Neural cell (in vitro differentiated cells): ENCODE results near the gene HPRT1. TPM values are rescaled to one million over a fixed set of nuclear protein-coding genes. Genes with fewer than 3 reads are reported as not detected.

Experiments used
- H2AFZ ChIP-seq: fragments of 200-600, 300-800 bp; sonication (generic), shearing (Covaris generic); 2 replicates; pipeline ENCODE4 v1.6.0; 2014; ENCODE audit warnings: low read depth, mild to moderate bottlenecking, antibody characterized with exemption, low read length, moderate library complexity
- H3F3A ChIP-seq: fragments of 200-600 bp; shearing (Covaris generic); 2 replicates; pipeline ENCODE4 v1.6.1; 2016; ENCODE audit warnings: mild to moderate bottlenecking, moderate library complexity, mixed read lengths, antibody characterized with exemption, low read length; ENCODE audit not compliant: insufficient read depth, poor library complexity, severe bottlenecking
- H3K27ac ChIP-seq: fragments of 200-600, 300-800 bp; sonication (generic), shearing (Covaris generic); 2 replicates; pipeline ENCODE4 v1.5.1; 2014; ENCODE audit warnings: mild to moderate bottlenecking, low read length, moderate library complexity
- H3K27me3 ChIP-seq: fragments of 300-800, 200-600 bp; sonication (generic), shearing (Covaris generic); 2 replicates; pipeline ENCODE4 v1.6.0; 2014; ENCODE audit warnings: mild to moderate bottlenecking, low read depth, low read length, moderate library complexity; ENCODE audit not compliant: insufficient read depth
- H3K36me3 ChIP-seq: fragments of 300-800, 200-600 bp; sonication (generic), shearing (Covaris generic); 2 replicates; pipeline ENCODE4 v1.5.1; 2014; ENCODE audit warnings: mild to moderate bottlenecking, antibody characterized with exemption, low read length, moderate library complexity; ENCODE audit not compliant: insufficient read depth
- H3K4me2 ChIP-seq: fragments of 300-800, 200-600 bp; sonication (generic), shearing (Covaris generic); 2 replicates; pipeline ENCODE4 v1.6.0; 2014; ENCODE audit warnings: mild to moderate bottlenecking, low read length
- H3K4me3 ChIP-seq: fragments of 300-800, 200-600 bp; sonication (generic), shearing (Covaris generic); 2 replicates; pipeline ENCODE4 v1.5.1; 2014; ENCODE audit warnings: mild to moderate bottlenecking, low read length, moderate library complexity
- H3K79me2 ChIP-seq: fragments of 200-600 bp; shearing (Covaris generic); replicated peaks from 2 replicates; pipeline ENCODE4 v1.6.0; 2014; ENCODE audit warnings: mild to moderate bottlenecking, low read length, moderate library complexity; ENCODE audit not compliant: insufficient read depth
- H3K9ac ChIP-seq: fragments of 300-800, 200-600 bp; sonication (generic), shearing (Covaris generic); 2 replicates; pipeline ENCODE4 v1.6.1; 2016; ENCODE audit warnings: mild to moderate bottlenecking, low read length, mixed read lengths
- H3K9me2 ChIP-seq: fragments of 200-600 bp; shearing (Covaris generic); 2 replicates; pipeline ENCODE4 v1.6.1; 2016; ENCODE audit warnings: mild to moderate bottlenecking, low read length, mixed read lengths; ENCODE audit not compliant: insufficient read depth
- H3K9me3 ChIP-seq: fragments of 200-600, 300-800 bp; sonication (generic), shearing (Covaris generic); 2 replicates; pipeline ENCODE4 v1.6.1; 2016; ENCODE audit warnings: mild to moderate bottlenecking, mixed run types, low read length, moderate library complexity, mixed read lengths
- H4K20me1 ChIP-seq: fragments of 200-600 bp; shearing (Covaris generic); 2 replicates; pipeline ENCODE4 v1.6.1; 2016; ENCODE audit warnings: mild to moderate bottlenecking, mixed run types; ENCODE audit not compliant: insufficient read depth
- EP300 ChIP-seq: fragments of 450-650 bp; conservative IDR thresholded peaks from 2 replicates; pipeline ENCODE4 v1.6.1; 2014; ENCODE audit warnings: antibody characterized with exemption, mild to moderate bottlenecking, moderate library complexity; ENCODE audit not compliant: poor library complexity, severe bottlenecking
- EZH2 ChIP-seq: fragments of 200-600, 300-800 bp; shearing (Covaris generic), sonication (generic); IDR thresholded peaks from 2 replicates; pipeline ENCODE4 v1.6.1; 2014; ENCODE audit warnings: antibody characterized with exemption, low read length, borderline replicate concordance, mild to moderate bottlenecking; ENCODE audit not compliant: insufficient read depth, poor library complexity, severe bottlenecking
- MXI1 ChIP-seq: fragments of 450-650 bp; conservative IDR thresholded peaks from 2 replicates; pipeline ENCODE4 v1.6.1; 2014; ENCODE audit warnings: antibody characterized with exemption, mild to moderate bottlenecking; ENCODE audit not compliant: poor library complexity, severe bottlenecking
- POLR2AphosphoS5 ChIP-seq: IDR thresholded peaks from 2 replicates; pipeline ENCODE4 v1.6.1; 2012
- RAD21 ChIP-seq: fragments of 450-650 bp; conservative IDR thresholded peaks from 2 replicates; pipeline ENCODE4 v1.6.1; 2014; ENCODE audit warnings: antibody characterized with exemption, mild to moderate bottlenecking, moderate library complexity
- SMC3 ChIP-seq: fragments of 450-650 bp; conservative IDR thresholded peaks from 2 replicates; pipeline ENCODE4 v1.6.1; 2014; ENCODE audit warnings: antibody characterized with exemption, mild to moderate bottlenecking, moderate library complexity; ENCODE audit not compliant: poor library complexity
- TAF1 ChIP-seq: IDR thresholded peaks from 2 replicates; pipeline ENCODE4 v1.6.1; 2012; ENCODE audit warnings: low read depth
- polyA plus RNA-seq: library from polyadenylated mRNA; depleted of rRNA; stranded (reverse); fragments of >200 nt; gene quantifications from 2 replicates; pipeline ENCODE4 v1.2.3, GENCODE V29; 2014
- small RNA-seq, 3 experiments: library from RNA; depleted of rRNA; stranded (forward); fragments of <200 nt; gene quantifications; one replicate each; pipeline ENCODE3, GENCODE V24; 2012
- TF ChIP-seq, protein P1 (sequence below): IDR thresholded peaks from 2 replicates; pipeline ENCODE4 v1.6.1; 2012; ENCODE audit warnings: borderline replicate concordance
- TF ChIP-seq, protein P2 (sequence below): fragments of 450-650 bp; IDR thresholded peaks from 2 replicates; pipeline ENCODE4 v1.5.1; 2014; ENCODE audit warnings: antibody characterized with exemption, mild to moderate bottlenecking, moderate library complexity; ENCODE audit not compliant: poor library complexity, severe bottlenecking

HPRT1 gene
- polyA plus RNA-seq, 1 donor from 2014 or later = 10.1 TPM

DNA sequence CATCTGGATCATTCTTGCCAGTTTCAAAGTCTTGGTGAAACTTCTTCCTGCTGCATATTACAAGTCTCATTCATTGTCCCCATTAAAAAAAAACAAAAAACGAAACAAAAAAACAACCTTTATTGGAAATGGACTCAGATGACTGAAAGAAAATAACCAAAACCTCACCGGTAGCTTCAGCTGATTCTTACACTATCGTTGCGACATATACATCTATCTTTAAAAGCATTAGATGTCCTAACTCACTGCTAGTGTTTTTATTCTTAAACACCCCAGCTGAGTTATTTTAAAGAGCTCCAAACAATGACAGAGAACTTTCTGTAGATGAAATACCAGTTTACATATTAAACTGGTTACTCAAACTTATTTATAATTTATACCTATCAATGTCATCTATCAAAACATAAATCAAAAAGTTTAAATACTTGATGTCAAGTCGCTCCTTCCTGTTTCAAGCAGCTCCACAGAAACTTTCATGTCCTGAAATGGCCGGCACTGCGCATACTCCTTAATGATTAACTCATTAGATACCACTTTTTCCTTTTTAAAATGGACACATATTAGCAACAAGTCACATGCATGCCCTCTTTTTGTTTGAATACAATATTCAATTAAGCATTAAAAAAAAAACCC lies 87.2 kb downstream of the HPRT1 start:
- Histone ChIP-seq H3K36me3 (no peaks in the 10 kb centered on the region), H3K9ac (no peak overlapping the region), H3K27ac (no peak overlapping the region), H4K20me1 (no peaks in the 10 kb centered on the region), H3F3A (no peaks in the 10 kb centered on the region), H3K9me2 (no peaks in the 10 kb centered on the region), H3K4me3 (no peak overlapping the region), H3K9me3 (no peaks in the 10 kb centered on the region), H3K27me3 (peaks cover 85% of the 10 kb centered on the region), H3K4me2 (no peak overlapping the region), H3K79me2 (no peaks in the 10 kb centered on the region), H2AFZ (no peak overlapping the region)
- no peak for TF ChIP-seq RAD21
- no peak for TF ChIP-seq MXI1
- no peak for TF ChIP-seq EZH2
- TF ChIP-seq POLR2AphosphoS5 = no peak
- TF ChIP-seq TAF1 = no peak
- TF ChIP-seq EP300 = no peak
- TF ChIP-seq SMC3 = no peak
- TF ChIP-seq, protein P1, sequence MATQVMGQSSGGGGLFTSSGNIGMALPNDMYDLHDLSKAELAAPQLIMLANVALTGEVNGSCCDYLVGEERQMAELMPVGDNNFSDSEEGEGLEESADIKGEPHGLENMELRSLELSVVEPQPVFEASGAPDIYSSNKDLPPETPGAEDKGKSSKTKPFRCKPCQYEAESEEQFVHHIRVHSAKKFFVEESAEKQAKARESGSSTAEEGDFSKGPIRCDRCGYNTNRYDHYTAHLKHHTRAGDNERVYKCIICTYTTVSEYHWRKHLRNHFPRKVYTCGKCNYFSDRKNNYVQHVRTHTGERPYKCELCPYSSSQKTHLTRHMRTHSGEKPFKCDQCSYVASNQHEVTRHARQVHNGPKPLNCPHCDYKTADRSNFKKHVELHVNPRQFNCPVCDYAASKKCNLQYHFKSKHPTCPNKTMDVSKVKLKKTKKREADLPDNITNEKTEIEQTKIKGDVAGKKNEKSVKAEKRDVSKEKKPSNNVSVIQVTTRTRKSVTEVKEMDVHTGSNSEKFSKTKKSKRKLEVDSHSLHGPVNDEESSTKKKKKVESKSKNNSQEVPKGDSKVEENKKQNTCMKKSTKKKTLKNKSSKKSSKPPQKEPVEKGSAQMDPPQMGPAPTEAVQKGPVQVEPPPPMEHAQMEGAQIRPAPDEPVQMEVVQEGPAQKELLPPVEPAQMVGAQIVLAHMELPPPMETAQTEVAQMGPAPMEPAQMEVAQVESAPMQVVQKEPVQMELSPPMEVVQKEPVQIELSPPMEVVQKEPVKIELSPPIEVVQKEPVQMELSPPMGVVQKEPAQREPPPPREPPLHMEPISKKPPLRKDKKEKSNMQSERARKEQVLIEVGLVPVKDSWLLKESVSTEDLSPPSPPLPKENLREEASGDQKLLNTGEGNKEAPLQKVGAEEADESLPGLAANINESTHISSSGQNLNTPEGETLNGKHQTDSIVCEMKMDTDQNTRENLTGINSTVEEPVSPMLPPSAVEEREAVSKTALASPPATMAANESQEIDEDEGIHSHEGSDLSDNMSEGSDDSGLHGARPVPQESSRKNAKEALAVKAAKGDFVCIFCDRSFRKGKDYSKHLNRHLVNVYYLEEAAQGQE = no peak
- TF ChIP-seq, protein P2, sequence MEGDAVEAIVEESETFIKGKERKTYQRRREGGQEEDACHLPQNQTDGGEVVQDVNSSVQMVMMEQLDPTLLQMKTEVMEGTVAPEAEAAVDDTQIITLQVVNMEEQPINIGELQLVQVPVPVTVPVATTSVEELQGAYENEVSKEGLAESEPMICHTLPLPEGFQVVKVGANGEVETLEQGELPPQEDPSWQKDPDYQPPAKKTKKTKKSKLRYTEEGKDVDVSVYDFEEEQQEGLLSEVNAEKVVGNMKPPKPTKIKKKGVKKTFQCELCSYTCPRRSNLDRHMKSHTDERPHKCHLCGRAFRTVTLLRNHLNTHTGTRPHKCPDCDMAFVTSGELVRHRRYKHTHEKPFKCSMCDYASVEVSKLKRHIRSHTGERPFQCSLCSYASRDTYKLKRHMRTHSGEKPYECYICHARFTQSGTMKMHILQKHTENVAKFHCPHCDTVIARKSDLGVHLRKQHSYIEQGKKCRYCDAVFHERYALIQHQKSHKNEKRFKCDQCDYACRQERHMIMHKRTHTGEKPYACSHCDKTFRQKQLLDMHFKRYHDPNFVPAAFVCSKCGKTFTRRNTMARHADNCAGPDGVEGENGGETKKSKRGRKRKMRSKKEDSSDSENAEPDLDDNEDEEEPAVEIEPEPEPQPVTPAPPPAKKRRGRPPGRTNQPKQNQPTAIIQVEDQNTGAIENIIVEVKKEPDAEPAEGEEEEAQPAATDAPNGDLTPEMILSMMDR = no peak

DNA sequence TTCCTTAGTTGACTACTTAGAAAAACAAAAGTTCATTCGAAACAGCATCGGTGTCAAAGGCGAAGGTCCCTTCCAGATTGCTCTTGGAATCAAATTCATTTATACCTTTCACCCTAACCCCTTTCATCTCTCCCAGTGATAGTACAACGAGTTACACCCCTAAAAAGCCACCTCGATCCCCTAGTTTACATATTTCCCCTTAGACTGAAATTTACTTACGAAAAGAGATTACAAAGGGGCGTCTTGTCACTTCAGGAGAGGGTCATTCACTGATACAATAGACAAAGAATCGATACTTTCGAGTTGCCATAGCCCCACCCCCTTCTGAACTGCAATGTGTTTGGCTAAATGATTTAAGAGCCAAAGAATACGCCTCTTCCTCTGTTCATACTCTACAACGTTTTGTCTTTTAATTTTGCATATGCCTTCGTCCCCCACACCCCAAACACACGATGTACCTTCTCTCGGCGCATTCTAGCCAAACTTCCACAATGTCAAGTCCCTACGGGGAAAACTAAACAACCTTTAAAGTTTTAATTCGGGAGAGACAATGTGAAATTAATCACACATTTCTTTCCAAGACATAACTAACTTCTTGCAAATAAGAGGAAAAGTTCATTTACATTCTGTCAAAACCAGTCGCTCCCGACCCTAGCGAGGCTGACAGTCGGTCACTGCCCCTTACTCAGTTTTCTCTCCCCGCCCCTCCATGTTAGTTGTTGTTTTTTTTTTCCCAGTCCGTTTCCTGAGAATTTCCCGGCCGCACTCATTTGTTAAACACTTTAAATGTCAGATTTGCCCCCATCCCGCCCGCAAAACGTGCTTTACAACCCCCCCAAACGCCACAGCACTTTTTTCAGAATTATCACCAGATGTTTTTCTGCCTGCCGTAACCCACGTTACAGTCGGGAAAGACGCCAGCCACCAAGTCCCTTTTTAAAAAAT lies 88.6 kb downstream of the HPRT1 start:
- Histone ChIP-seq H2AFZ (no peak overlapping the region), H3K27ac (no peak overlapping the region)

More for the DNA sequence above, 88.6 kb downstream of the HPRT1 start:
- no peak overlapping the region for H3K4me2 ChIP-seq
- H3K4me3 ChIP-seq = peak overlapping the region; percentile 65
- no peaks in the 10 kb centered on the region for H3K9me3 ChIP-seq
- H3K27me3 ChIP-seq = peaks cover 90% of the 10 kb centered on the region
- no peaks in the 10 kb centered on the region for H4K20me1 ChIP-seq
- no peak overlapping the region for H3K9ac ChIP-seq
- no peaks in the 10 kb centered on the region for H3F3A ChIP-seq
- H3K9me2 ChIP-seq = no peaks in the 10 kb centered on the region
- no peaks in the 10 kb centered on the region for H3K79me2 ChIP-seq
- H3K36me3 ChIP-seq = no peaks in the 10 kb centered on the region
- TF ChIP-seq POLR2AphosphoS5 (peak; percentile 85), EP300 (no peak)

Small RNA genes lying within 50 kb of the gene (small RNA-seq; reads per million reads assigned to genes)
- gene AC004383.1 = 0 reads per million in 3 experiments
- gene MIR450A1 = 0 to 0.61 (median 0) reads per million in 3 experiments
- gene MIR450A2 = 0 reads per million in 3 experiments
- gene MIR450B = 8.2 to 14.3 (median 10.0) reads per million in 3 experiments
- 6.9 to 21.5 (median 17.1) reads per million in 3 experiments for gene MIR503
- 0 to 5.2 (median 3.5) reads per million in 3 experiments for gene MIR542

Other genes starting within 250 kb of the HPRT1 start
- gene CCDC160, start 223.0 kb upstream of the HPRT1 start, polyA plus RNA-seq = 1.6 and 4.3 TPM in 2 replicates
- gene PHF6, start 86.9 kb upstream of the HPRT1 start, polyA plus RNA-seq = 39.1 and 41.5 TPM in 2 replicates
- gene PLAC1, start 198.3 kb downstream of the HPRT1 start, polyA plus RNA-seq = not detected in 2 replicates